Neural crest cell (in vitro differentiated cells): Measurements from ENCODE around the gene INTS1. TPM values are rescaled to one million over a fixed set of nuclear protein-coding genes. Genes with fewer than 3 reads are reported as not detected.

Experiments
- DNase-seq: peaks from one replicate; pipeline ENCODE4 v3.0.0; 2021; ENCODE audit warnings: low read depth, mixed read lengths, low spot score
- H3K27ac Mint-ChIP-seq: one replicate; pipeline ENCODE4 v1.8.0; 2021; ENCODE audit warnings: mild to moderate bottlenecking, mixed read lengths; ENCODE audit not compliant: unreplicated experiment
- H3K27me3 Mint-ChIP-seq: 2 replicates; pipeline ENCODE4 v1.8.0; 2021; ENCODE audit warnings: low read depth, mild to moderate bottlenecking, mixed read lengths
- H3K36me3 Mint-ChIP-seq: 2 replicates; pipeline ENCODE4 v1.8.0; 2021; ENCODE audit warnings: low read depth, mild to moderate bottlenecking, mixed read lengths
- H3K4me1 Mint-ChIP-seq: 2 replicates; pipeline ENCODE4 v1.8.0; 2021; ENCODE audit warnings: mixed read lengths
- H3K4me3 Mint-ChIP-seq: one replicate; pipeline ENCODE4 v1.8.0; 2021; ENCODE audit warnings: mild to moderate bottlenecking, mixed read lengths
- H3K9me3 Mint-ChIP-seq: 2 replicates; pipeline ENCODE4 v1.8.0; 2021; ENCODE audit warnings: mixed read lengths
- CTCF ChIP-seq: fragments of 200-600 bp; sonication (generic); conservative IDR thresholded peaks from 2 replicates; pipeline ENCODE4 v1.5.0; 2021; ENCODE audit warnings: antibody characterized with exemption, mild to moderate bottlenecking
- total RNA-seq: library from RNA; stranded (reverse); gene quantifications from 2 replicates; pipeline ENCODE4 v1.2.1, GENCODE V29; 2021

The INTS1 gene
- total RNA-seq, 1 donor from 2014 or later = 134 TPM

DNA sequence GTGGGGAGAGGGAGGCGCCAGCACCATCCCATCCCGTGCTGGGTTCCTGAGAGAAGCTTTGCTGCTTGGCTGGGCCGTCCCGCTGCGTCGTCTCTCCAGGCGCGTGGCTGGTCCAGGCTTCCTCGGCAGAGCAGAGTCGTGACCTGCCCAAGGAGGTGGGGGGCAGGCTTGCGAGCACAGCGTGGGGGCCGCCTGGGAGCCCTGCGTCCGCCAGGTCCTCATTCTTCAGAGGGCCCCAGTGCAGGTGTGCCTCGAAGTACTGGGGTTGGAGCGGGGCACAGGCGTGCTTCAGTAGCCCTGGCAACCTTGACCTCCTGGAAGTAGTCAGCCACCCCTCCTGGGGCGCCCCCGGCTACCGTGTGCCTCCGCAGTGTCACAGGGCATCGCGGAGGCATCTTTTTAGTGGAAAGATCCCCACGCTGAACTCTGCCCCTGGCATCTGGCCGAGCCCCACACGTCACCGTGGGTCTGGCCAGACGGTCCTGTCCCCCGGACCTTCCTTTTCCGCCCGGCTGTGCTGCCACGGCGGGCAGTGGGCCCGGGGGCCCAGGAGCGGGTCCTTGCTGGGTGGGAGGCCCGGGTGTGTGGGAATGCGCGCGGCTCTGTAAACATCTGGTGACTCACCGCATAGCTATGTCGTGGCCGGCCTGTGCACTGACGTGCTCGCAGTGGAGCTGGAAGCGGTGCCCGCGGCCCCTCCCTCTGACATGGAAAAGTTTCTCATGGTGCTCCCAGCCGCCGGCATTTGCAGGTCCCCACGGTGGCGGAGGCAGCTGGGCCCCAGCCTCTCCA, 32.8 kb upstream of the INTS1 start:
- Mint-ChIP-seq H3K9me3 (no peaks in the 10 kb centered on the region), H3K27me3 (peaks cover 37% of the 10 kb centered on the region), H3K4me3 (peak overlapping the region; percentile 8), H3K27ac (no peak overlapping the region), H3K36me3 (no peaks in the 10 kb centered on the region), H3K4me1 (peaks cover 20% of the 10 kb centered on the region)
- peak; percentile 60 for DNase-seq
- TF ChIP-seq CTCF = no peak

DNA sequence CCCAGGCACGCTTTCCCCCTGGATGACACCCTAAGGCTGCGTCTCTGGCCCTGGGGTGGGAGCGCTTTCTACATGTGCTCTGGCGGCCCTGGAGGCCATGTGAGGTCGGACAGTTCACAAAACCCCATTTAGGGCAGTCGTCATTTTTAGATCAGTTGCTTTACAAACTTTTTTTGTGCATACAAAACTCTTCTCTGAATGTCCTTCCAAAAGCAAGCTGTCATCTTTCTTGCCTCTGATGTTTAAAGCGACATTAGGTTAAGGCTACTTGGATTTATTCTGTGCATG, 32.2 kb upstream of the INTS1 start:
- H3K27me3 Mint-ChIP-seq = peaks cover 43% of the 10 kb centered on the region
- peaks cover 26% of the 10 kb centered on the region for H3K4me1 Mint-ChIP-seq
- H3K27ac Mint-ChIP-seq = no peak overlapping the region
- no peaks in the 10 kb centered on the region for H3K9me3 Mint-ChIP-seq
- no peaks in the 10 kb centered on the region for H3K36me3 Mint-ChIP-seq
- H3K4me3 Mint-ChIP-seq = peak overlapping the region; percentile 8
- no peak for DNase-seq
- no peak for TF ChIP-seq CTCF

- no peak for TF ChIP-seq CTCF
- H3K36me3 Mint-ChIP-seq = no peaks in the 10 kb centered on the region
- H3K4me3 Mint-ChIP-seq = peak overlapping the region; percentile 8
- H3K4me1 Mint-ChIP-seq = peaks cover 26% of the 10 kb centered on the region
- H3K27me3 Mint-ChIP-seq = peaks cover 44% of the 10 kb centered on the region
- DNase-seq = no peak
- H3K9me3 Mint-ChIP-seq = no peaks in the 10 kb centered on the region
- H3K27ac Mint-ChIP-seq = no peak overlapping the region
Measured at GRCh38 chr7:1535701-1536454, 31.7 kb upstream of the INTS1 start.

GRCh38 chr7:1535100-1535458, 30.9 kb upstream of the INTS1 start:
- Mint-ChIP-seq H3K27me3 (peaks cover 47% of the 10 kb centered on the region), H3K4me1 (peaks cover 26% of the 10 kb centered on the region), H3K4me3 (no peak overlapping the region), H3K36me3 (no peaks in the 10 kb centered on the region), H3K27ac (no peak overlapping the region), H3K9me3 (no peaks in the 10 kb centered on the region)
- no peak for TF ChIP-seq CTCF
- no peak for DNase-seq

GRCh38 chr7:1534330-1535099, 30.3 kb upstream of the INTS1 start:
- no peak overlapping the region for H3K27ac Mint-ChIP-seq
- H3K36me3 Mint-ChIP-seq = no peaks in the 10 kb centered on the region
- H3K4me3 Mint-ChIP-seq = no peak overlapping the region
- peaks cover 26% of the 10 kb centered on the region for H3K4me1 Mint-ChIP-seq
- H3K9me3 Mint-ChIP-seq = no peaks in the 10 kb centered on the region
- H3K27me3 Mint-ChIP-seq = peaks cover 50% of the 10 kb centered on the region
- no peak for TF ChIP-seq CTCF
- DNase-seq = no peak
